Cerebellar cortex (tissue), 1 donor: Measurements from ENCODE around the gene CRYBA1.

Experiments used
- DNase-seq: peaks from one replicate; pipeline ENCODE4 v3.0.0-alpha.2; 2015; ENCODE audit warnings: low spot score

Gene CRYBA1

DNA sequence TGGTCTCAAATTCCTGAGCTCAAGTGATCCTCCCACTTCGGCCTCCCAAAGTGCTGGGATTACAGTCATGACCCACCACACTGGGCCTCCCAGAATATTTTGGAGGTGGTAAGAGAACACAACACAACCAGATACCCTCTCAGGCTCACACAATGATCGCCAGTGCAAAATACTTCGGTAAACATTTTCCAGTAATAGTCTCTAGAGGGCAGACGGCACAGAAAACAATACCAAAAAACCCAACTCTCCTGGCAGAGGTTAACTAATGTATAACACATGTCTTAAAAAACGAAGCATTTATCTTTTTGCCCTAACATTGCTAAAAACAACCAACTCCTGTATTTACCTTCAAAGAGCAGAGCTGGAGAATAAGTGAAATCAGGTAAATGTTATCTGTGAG is 36.8 kb downstream of the CRYBA1 start:
- DNase-seq: peak; percentile 20

DNA sequence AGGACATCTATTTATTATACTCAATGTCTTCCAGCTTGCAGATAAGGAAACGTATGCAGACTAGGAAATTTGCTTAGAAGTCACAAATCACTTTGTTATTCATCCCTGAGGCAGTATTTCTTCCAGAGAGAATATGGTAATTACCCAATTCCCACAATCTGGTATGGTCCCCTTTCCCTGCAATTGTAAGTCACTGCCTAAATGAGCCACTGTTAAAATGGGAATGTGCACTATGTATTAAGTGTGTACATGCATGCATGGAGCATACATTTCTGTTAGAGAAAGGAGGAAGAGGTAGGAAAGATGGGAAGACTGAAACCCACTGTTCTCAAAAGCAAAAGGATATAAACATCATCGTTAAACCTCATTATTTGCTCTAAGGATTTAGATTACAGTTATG is 37.3 kb downstream of the CRYBA1 start:
- no peak for DNase-seq

DNA sequence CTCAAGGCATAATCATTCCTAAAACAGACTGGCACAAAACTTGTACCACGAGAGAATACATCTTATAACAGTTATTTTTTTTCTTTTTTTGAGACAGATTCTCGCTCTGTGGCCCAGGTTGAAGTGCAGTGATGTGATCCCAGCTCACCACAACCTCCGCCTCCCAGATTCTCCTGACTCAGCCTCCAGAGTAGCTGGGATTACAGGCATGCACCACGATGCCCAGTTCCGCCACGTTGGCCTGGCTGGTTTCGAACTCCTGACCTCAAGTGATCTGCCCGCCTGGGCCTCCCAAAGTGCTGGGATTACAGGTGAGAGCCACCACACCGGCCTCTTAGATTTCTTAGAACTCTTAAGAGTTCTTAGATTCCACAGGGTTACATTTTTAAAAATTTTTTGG is 43.2 kb downstream of the CRYBA1 start:
- DNase-seq: no peak

DNA sequence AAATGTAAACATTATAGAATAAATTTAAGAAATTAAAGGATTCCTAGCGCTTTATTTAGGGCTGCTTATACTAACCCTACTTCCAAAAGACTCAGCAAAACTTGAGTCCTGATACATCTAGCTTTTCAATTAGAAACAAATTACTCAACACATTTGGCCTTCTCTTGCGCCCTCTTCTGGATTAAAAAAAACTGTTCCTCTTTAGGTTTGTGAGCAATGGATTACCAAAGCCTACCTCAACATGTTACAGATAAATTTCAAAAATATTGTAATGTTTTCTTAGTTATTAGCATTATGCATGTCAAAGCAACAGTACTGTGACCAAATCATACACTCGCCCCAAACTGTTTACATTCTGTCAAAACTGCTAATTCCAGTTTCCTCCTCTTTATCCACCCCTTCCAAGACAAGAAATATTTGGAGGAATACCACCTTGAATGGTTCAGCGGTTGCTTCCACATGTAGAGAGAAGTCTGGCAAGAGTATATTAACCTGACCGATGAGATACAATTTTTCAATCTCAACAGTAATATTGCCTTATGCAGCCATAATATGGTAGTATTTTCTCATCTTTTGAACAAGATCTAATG is 44.6 kb downstream of the CRYBA1 start:
- peak; percentile 85 for DNase-seq

DNA sequence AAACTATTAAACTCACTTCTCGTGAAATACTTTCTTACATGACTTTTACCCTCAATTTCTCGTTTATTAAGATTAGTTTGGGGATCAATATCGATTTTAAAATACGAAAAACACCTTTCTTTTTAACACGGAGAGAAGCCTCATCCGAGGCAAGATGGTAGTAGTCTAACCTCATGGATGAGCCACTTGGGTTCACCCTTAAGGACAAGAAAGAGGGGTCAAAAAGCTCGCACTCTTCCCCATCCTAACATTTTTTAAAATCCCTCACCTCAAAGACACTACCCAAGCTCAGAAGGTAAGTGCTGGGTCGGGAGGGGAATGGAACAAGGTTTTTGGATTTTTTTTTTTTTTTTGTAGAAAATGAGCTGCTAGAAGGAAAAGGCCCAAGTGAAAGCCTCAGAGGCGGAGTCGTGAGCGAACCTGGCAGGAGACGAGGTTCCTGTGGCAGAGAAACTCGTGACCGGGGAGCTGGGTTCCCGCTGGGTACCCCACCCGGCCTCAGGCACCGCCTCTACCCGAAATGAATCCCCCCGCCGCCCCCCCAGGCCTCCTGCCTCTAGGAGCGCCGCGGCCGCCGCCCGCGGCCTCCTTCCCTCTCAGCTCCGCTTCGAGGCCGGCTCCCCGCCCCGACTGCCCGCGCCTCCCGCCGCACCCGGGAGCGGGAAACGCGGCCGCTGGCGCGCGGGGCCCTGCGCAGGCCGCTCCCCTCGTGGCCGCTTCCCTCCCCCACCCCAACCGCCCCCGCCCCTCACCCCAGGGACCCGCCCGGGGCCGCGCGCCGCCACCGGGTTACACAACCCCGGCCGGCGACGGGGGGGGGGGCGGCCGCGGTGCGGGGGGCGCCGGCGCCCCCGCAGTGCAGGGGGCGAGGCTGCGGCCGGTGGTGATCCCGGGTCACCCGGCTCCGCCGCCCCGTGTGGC is 45.7 kb downstream of the CRYBA1 start:
- peak; percentile 53 for DNase-seq

DNA sequence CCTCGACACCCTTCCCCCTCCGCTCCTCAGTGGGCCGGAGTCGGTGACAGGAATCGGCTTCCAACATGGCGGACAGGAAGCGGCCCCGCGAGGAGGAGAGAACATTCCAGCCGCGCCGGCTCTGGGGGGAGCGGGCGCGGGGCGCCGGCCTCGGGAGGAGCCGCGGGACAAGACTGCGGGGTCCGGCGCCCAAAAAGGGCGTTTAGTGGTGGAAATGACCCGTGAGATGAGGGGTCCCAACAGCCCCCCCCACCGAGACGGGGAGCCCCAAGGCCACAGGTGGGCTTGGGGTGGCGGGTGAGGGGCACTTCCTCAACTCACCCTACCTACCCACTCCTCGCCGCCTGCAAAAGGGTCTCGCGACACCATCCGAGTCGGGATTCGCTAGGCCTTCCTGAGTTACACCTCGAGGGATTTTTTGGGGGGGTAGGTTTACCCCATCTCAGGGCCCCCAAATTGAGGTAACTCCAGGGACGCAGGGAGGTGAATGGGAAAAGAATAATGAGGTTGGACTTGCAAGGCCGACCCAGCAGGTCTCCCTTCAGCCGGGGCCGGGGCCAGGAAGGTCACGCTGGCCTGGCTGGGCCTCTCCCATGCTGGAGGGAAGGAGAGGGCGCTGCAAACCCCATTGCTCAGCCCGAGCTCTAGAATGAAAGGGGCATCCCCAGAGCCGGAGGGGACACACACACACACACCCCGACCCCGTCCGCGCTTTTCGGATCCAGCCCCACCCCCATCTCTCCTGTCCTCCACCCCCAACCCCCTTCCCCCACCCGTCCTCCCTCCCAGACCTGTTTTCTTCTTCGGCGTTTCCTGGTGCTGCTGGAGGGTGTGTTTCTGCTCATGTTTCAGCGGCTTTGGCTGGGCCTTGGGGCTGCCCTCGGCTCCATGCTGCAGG is 46.6 kb downstream of the CRYBA1 start:
- peak; percentile 41 for DNase-seq

DNA sequence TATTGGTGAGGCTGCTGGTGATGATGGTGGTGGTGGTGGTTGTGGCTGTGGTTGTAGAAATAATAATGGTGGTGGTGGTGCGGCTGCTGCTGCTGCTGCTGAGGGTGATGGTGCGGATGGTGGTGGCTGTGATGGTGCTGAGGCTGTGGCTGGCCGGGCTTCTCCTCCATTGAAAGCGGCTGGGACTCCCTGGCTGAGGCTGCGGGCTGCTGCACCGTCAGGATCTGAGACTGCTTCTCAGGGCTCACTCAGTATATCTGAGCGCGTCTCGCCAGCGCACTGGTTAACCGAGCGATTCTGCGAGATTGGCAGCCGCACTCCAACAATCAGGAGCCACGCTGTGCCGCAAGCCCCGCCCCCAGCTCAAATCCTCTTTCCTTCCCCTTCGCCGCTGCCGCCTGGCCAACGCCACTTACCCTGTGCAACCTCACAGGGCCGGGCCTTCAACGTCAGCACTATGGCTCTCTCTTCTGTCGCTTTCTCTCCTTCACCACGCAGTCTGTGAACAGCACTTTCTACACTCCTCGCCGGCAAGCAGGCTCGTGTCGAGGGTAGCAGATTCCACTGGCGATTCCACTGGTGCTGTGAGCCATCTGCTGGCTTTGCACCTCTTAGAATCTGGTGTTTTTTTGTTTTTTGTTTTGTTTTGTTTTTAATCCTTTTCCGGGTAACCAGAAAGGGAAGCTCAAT is 47.4 kb downstream of the CRYBA1 start, which contains the start of gene NUFIP2:
NUFIP2 (minus strand) TSS at position 259 of the 690 bp plus-strand sequence; CDS start at position 170, 89 bp downstream.
- DNase-seq: peak; percentile 100

DNA sequence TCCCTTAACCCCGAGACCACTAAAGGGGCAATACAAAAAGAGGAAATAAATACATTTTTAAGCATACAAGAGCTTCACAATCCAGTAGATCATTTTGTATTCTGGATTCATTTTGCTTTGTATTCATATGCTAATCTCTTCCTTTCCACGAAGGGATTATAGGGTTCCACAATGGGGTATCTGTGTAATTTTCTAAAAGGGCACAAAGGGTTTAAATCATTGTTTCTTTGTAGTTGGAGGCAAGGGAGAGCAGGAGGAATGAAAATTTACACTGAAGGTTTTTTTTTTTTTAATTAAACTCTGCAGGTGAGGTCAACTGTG is 47.9 kb downstream of the CRYBA1 start:
- no peak for DNase-seq

DNA sequence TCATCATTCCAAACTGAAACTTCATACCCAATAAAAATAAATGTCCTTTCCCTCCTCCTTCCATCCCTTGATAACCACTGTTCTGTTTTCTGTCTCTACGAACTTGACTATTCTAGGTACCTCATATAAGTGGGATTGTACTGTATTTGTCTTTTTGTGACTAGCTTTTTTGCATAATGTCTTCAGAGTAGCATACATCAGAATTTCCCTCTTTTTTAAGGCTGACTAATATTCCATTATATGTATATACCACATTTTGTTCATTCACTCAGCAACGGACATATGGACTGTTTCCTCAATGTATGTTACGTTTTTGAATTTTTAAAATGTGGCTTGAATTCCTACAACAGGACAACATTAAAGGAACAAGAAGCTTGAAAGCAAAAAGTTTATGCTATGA is 48.8 kb downstream of the CRYBA1 start:
- no peak for DNase-seq

DNA sequence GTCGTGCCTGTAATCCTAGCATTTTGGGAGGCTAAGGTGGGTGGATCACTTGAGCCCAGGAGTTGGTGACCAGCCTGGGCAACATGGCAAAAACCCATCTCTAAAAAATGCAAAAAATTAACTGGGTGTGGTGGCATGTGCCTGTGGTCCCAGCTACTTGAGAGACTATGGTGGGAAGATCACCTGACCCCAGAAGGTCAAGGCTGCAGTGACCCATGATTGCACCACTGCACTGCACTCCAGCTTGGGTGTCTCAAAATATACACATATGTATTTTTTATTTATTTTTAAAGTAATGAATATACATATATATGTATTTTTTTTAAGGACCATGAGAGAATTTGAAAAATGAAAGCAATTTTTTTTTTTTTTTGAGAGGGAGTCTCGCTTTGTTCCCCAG is 52.4 kb downstream of the CRYBA1 start:
- no peak for DNase-seq

DNA sequence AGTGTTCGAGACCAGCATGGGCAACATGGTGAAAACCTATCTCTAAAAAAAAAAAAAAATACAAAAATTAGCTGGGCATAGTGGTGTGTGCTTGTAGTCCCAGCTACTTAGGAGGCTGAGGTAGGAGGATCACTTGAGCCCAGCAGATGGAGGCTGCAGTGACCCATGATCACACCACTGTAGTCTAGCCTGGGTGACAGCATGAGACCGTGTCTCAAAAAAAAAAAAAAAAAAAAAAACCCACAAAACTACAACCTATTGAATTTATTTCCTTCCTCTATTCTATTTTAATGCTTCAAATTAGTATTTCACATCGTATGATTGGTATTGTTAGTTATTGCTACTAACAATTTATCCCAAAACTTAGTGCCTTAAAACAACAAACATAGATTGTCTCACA is 56.7 kb downstream of the CRYBA1 start:
- no peak for DNase-seq
